Measurements from ENCODE around the gene ARHGAP24.

DNA sequence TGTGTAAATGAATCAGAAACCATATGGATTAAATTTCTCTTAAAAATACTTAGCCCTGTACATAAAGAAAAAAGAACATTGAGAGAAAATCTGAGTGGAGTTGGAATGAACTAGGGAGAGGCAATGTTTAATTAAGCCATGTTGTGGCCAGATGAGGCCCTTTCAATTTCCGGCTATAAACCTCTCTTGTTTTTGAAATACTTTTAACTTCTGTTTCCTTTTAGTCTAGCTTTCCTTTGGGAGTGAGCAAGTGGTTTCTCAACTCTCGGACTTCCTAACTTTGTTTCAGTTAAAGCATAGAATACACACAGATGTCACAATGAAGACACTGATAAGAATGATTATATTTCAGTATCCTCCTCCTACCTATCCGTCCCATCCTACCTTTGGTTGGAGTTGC, 197.2 kb downstream of the ARHGAP24 start:
- no peak for TF ChIP-seq POLR2A (IDR thresholded peaks at IDR 0.05)
- TF ChIP-seq, protein P1, sequence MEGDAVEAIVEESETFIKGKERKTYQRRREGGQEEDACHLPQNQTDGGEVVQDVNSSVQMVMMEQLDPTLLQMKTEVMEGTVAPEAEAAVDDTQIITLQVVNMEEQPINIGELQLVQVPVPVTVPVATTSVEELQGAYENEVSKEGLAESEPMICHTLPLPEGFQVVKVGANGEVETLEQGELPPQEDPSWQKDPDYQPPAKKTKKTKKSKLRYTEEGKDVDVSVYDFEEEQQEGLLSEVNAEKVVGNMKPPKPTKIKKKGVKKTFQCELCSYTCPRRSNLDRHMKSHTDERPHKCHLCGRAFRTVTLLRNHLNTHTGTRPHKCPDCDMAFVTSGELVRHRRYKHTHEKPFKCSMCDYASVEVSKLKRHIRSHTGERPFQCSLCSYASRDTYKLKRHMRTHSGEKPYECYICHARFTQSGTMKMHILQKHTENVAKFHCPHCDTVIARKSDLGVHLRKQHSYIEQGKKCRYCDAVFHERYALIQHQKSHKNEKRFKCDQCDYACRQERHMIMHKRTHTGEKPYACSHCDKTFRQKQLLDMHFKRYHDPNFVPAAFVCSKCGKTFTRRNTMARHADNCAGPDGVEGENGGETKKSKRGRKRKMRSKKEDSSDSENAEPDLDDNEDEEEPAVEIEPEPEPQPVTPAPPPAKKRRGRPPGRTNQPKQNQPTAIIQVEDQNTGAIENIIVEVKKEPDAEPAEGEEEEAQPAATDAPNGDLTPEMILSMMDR (IDR thresholded peaks at IDR 0.05), result no peak
